HG02678 (cell line): ENCODE results near the gene SMIM35.

ENCODE experiments used
- ATAC-seq: cut with Tn5 transposase; IDR thresholded peaks from one replicate; pipeline ENCODE4 v1.9.1; 2021; ENCODE audit warnings: mild to moderate bottlenecking, moderate library complexity; ENCODE audit not compliant: unreplicated experiment

The SMIM35 gene

GRCh38 chr11:118111019-118111743 lies 24.4 kb upstream of the SMIM35 start:
- ATAC-seq: no peak

- no peak for ATAC-seq
These were observed 22.5 kb upstream of the SMIM35 start for GRCh38 chr11:118109231-118109630.

- no peak for ATAC-seq
These were observed 21.8 kb upstream of the SMIM35 start for GRCh38 chr11:118108513-118108912.

GRCh38 chr11:118106789-118107335 lies 20.1 kb upstream of the SMIM35 start:
- no peak for ATAC-seq

GRCh38 chr11:118105657-118106305 lies 19.0 kb upstream of the SMIM35 start:
- ATAC-seq: no peak

- ATAC-seq: no peak
These were observed 17.7 kb upstream of the SMIM35 start for GRCh38 chr11:118104491-118104890.

- no peak for ATAC-seq
These were observed 16.0 kb upstream of the SMIM35 start for GRCh38 chr11:118102721-118103261.

- ATAC-seq: no peak
These were observed 14.0 kb upstream of the SMIM35 start for GRCh38 chr11:118100691-118101232.

GRCh38 chr11:118099838-118100556 lies 13.2 kb upstream of the SMIM35 start:
- no peak for ATAC-seq

- no peak for ATAC-seq
These were observed 12.5 kb upstream of the SMIM35 start for GRCh38 chr11:118098996-118099837.

GRCh38 chr11:118095967-118096367 lies 9.2 kb upstream of the SMIM35 start:
- ATAC-seq: no peak

- no peak for ATAC-seq
These were observed 8.7 kb upstream of the SMIM35 start for GRCh38 chr11:118095493-118095892.

- no peak for ATAC-seq
These were observed 6.3 kb upstream of the SMIM35 start for GRCh38 chr11:118092907-118093571.

GRCh38 chr11:118091690-118092089 lies 4.9 kb upstream of the SMIM35 start:
- no peak for ATAC-seq

GRCh38 chr11:118090545-118091162 lies 3.9 kb upstream of the SMIM35 start:
- ATAC-seq: no peak

GRCh38 chr11:118088531-118088930 lies 1.8 kb upstream of the SMIM35 start:
- ATAC-seq: no peak

GRCh38 chr11:118087931-118088330 lies 1.2 kb upstream of the SMIM35 start:
- ATAC-seq: no peak

GRCh38 chr11:118084656-118085055 lies 2.1 kb downstream of the SMIM35 start:
- no peak for ATAC-seq

GRCh38 chr11:118084247-118084646 lies 2.5 kb downstream of the SMIM35 start:
- ATAC-seq: no peak
